K562 (cell line): ENCODE data around the gene UBA1. TPM values are rescaled to one million over a fixed set of nuclear protein-coding genes. Genes with fewer than 3 reads are reported as not detected.

Source experiments
- HMGN3 ChIP-seq: IDR thresholded peaks from 2 replicates; pipeline ENCODE4 v1.6.1; 2011; ENCODE audit warnings: borderline replicate concordance, low read depth, mild to moderate bottlenecking, mixed read lengths, low read length; ENCODE audit not compliant: insufficient read length; ENCODE audit errors: extremely low read depth
- L3MBTL2 ChIP-seq: fragments of 450-650 bp; IDR thresholded peaks from 2 replicates; pipeline ENCODE4 v1.6.1; 2016; ENCODE audit warnings: mild to moderate bottlenecking, moderate library complexity
- polyA plus RNA-seq, 8 experiments: library from polyadenylated mRNA; depleted of rRNA in 4 of 8; stranded (reverse) in 5 of 8; unstranded in 3 of 8; fragments of >200 nt; fragmentation: Nextera tagmentation in 2 of 8; fragmentation: Illumina TruSeq in 1 of 8; extraction: Ambion mirVana in 2 of 8; extraction: Trizol in 1 of 8; gene quantifications; 2 replicates each; pipeline versions ENCODE4 v1.2.1 to v1.2.3, GENCODE V29; 2011 to 2014; ENCODE audit warnings: inconsistent platforms in 1 of 8, missing spikeins in 1 of 8
- total RNA-seq, 7 experiments: library from RNA; depleted of rRNA in 6 of 7; stranded (reverse); fragments of >200 nt in 6 of 7; fragmentation: Illumina TruSeq in 2 of 7; extraction: Trizol in 2 of 7; gene quantifications; 2 replicates each; pipeline versions ENCODE4 v1.2.1 to v1.2.3, GENCODE V29; 2011 to 2021; ENCODE audit warnings: low replicate concordance in 1 of 7
- TF ChIP-seq, protein P1 (sequence below): sonication (generic); formaldehyde crosslinking; IDR thresholded peaks from 2 replicates; pipeline ENCODE4 v1.8.1; 2023; ENCODE audit warnings: missing genetic modification reagents, mild to moderate bottlenecking, borderline replicate concordance
- TF ChIP-seq, protein P2 (sequence below): fragments of 450-650 bp; IDR thresholded peaks from 2 replicates; pipeline ENCODE4 v1.7.1; 2018; ENCODE audit warnings: mild to moderate bottlenecking, low read depth; ENCODE audit not compliant: partially characterized antibody
- TF ChIP-seq, protein P3 (sequence below), 2 experiments: fragments of 150-350 bp in 1 of 2; IDR thresholded peaks; 2 replicates each; pipeline ENCODE4 v1.6.1; 2012 to 2016; ENCODE audit warnings: low read depth in 2 of 2, low read length in 2 of 2, mild to moderate bottlenecking in 1 of 2, moderate library complexity in 1 of 2

UBA1 gene
- total and polyA plus RNA-seq, 9 of the 15 experiments (the other 6 are each of a cell fraction or from before 2014, with no cell fraction given), result 32.0 to 174 (median 93.6) TPM

DNA sequence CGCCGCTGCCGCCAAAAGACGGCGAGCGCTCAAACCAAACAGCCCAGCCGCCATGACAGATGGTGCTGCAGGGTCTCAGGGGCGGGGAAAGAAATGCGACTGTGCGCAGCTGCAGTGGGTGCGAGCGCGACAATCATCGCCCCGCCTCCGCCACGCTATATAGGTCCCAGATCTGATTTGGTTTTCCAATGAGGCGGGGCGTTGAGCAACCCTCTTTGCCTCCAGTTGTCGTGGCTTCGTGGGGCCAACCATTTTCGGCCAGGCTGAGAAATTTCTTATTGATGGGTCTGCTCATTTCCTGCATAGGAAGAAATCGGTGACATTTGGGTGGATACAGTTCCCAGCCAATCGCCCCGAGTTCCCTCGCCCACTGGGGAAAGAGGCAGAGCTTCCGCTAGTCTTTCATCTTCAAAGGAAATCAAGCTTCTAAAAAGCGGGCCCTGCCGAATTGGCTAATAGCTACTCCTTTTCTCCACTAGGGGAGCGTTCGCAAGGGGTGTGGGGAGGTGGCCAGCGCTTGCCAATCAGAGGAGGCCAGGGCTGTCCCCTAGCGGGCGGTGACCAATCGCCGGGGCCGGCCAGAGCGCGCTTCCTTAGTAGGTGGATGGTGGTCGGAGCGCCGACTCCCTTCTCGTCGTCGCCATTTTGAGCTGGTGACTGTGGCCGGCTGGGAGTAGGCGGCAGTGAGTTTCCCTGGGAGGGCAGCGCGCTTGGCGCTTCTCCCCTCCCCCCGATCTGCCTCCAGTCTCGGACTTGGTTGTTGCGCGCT lies 48.8 kb upstream of the UBA1 start, which contains the start of the genes NDUFB11 and RBM10 (continued):
- TF ChIP-seq, protein P1, sequence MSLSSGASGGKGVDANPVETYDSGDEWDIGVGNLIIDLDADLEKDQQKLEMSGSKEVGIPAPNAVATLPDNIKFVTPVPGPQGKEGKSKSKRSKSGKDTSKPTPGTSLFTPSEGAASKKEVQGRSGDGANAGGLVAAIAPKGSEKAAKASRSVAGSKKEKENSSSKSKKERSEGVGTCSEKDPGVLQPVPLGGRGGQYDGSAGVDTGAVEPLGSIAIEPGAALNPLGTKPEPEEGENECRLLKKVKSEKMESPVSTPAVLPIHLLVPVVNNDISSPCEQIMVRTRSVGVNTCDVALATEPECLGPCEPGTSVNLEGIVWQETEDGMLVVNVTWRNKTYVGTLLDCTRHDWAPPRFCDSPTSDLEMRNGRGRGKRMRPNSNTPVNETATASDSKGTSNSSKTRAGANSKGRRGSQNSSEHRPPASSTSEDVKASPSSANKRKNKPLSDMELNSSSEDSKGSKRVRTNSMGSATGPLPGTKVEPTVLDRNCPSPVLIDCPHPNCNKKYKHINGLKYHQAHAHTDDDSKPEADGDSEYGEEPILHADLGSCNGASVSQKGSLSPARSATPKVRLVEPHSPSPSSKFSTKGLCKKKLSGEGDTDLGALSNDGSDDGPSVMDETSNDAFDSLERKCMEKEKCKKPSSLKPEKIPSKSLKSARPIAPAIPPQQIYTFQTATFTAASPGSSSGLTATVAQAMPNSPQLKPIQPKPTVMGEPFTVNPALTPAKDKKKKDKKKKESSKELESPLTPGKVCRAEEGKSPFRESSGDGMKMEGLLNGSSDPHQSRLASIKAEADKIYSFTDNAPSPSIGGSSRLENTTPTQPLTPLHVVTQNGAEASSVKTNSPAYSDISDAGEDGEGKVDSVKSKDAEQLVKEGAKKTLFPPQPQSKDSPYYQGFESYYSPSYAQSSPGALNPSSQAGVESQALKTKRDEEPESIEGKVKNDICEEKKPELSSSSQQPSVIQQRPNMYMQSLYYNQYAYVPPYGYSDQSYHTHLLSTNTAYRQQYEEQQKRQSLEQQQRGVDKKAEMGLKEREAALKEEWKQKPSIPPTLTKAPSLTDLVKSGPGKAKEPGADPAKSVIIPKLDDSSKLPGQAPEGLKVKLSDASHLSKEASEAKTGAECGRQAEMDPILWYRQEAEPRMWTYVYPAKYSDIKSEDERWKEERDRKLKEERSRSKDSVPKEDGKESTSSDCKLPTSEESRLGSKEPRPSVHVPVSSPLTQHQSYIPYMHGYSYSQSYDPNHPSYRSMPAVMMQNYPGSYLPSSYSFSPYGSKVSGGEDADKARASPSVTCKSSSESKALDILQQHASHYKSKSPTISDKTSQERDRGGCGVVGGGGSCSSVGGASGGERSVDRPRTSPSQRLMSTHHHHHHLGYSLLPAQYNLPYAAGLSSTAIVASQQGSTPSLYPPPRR (CRISPR knock-in tag), result peak; percentile 13; the same call in 1 of the 2 replicates
- TF ChIP-seq, protein P2, sequence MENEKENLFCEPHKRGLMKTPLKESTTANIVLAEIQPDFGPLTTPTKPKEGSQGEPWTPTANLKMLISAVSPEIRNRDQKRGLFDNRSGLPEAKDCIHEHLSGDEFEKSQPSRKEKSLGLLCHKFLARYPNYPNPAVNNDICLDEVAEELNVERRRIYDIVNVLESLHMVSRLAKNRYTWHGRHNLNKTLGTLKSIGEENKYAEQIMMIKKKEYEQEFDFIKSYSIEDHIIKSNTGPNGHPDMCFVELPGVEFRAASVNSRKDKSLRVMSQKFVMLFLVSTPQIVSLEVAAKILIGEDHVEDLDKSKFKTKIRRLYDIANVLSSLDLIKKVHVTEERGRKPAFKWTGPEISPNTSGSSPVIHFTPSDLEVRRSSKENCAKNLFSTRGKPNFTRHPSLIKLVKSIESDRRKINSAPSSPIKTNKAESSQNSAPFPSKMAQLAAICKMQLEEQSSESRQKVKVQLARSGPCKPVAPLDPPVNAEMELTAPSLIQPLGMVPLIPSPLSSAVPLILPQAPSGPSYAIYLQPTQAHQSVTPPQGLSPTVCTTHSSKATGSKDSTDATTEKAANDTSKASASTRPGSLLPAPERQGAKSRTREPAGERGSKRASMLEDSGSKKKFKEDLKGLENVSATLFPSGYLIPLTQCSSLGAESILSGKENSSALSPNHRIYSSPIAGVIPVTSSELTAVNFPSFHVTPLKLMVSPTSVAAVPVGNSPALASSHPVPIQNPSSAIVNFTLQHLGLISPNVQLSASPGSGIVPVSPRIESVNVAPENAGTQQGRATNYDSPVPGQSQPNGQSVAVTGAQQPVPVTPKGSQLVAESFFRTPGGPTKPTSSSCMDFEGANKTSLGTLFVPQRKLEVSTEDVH, result no peak
- TF ChIP-seq, protein P3, sequence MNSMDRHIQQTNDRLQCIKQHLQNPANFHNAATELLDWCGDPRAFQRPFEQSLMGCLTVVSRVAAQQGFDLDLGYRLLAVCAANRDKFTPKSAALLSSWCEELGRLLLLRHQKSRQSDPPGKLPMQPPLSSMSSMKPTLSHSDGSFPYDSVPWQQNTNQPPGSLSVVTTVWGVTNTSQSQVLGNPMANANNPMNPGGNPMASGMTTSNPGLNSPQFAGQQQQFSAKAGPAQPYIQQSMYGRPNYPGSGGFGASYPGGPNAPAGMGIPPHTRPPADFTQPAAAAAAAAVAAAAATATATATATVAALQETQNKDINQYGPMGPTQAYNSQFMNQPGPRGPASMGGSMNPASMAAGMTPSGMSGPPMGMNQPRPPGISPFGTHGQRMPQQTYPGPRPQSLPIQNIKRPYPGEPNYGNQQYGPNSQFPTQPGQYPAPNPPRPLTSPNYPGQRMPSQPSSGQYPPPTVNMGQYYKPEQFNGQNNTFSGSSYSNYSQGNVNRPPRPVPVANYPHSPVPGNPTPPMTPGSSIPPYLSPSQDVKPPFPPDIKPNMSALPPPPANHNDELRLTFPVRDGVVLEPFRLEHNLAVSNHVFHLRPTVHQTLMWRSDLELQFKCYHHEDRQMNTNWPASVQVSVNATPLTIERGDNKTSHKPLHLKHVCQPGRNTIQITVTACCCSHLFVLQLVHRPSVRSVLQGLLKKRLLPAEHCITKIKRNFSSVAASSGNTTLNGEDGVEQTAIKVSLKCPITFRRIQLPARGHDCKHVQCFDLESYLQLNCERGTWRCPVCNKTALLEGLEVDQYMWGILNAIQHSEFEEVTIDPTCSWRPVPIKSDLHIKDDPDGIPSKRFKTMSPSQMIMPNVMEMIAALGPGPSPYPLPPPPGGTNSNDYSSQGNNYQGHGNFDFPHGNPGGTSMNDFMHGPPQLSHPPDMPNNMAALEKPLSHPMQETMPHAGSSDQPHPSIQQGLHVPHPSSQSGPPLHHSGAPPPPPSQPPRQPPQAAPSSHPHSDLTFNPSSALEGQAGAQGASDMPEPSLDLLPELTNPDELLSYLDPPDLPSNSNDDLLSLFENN (IDR thresholded peaks at IDR 0.05; ENCODE audit: low read depth in 2 of 2, low read length in 2 of 2), result 0 out of 4 replicates have a peak, but pooled peaks of 1 of the 2 experiments have one; percentile 36
- TF ChIP-seq L3MBTL2 (peak; percentile 95), HMGN3 (peak; percentile 46)
